GM15510 (cell line): Measurements from ENCODE around the gene NDUFV2.

ENCODE experiments used
- POLR2A ChIP-seq: IDR thresholded peaks from 3 replicates; pipeline ENCODE4 v1.6.1; 2011; ENCODE audit warnings: borderline replicate concordance; ENCODE audit not compliant: insufficient read length; ENCODE audit errors: extremely low read depth

NDUFV2 gene

GRCh38 chr18:9153256-9153655, 50.8 kb downstream of the NDUFV2 start:
- TF ChIP-seq POLR2A, result no peak

GRCh38 chr18:9156604-9157249, 54.2 kb downstream of the NDUFV2 start:
- TF ChIP-seq POLR2A, result no peak

- TF ChIP-seq POLR2A, result no peak
Measured at GRCh38 chr18:9157806-9158205, 55.3 kb downstream of the NDUFV2 start.

GRCh38 chr18:9160014-9160413, 57.5 kb downstream of the NDUFV2 start:
- no peak for TF ChIP-seq POLR2A

DNA sequence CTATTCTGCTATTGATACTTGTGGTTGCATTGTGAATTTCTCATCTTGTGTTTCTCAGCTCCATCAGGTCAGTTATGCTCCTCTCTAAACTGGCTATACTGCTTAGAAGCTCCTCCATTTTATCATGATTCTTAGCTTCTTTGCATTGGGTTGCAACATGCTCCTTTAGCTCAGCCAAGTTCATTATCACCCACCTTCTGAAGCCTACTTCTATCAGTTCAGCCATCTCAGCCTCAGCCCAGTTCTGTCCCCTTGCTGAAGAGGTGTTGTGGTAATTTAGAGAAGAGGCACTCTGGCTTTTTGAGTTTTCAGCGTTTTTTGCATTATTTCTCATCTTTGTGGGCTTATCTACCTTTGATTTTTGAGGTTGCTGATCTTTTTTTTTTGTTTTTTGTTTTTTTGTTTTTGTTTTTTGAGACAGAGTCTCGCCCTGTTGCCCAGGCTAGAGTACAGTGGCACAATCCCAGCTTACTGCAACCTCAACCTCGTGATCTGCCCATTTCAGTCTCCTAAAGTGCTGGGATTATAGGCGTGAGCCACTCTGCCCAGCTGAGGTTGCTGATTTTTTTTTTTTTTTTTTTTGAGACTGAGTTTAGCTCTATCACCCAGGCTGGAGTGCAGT, 70.1 kb downstream of the NDUFV2 start:
- no peak for TF ChIP-seq POLR2A

DNA sequence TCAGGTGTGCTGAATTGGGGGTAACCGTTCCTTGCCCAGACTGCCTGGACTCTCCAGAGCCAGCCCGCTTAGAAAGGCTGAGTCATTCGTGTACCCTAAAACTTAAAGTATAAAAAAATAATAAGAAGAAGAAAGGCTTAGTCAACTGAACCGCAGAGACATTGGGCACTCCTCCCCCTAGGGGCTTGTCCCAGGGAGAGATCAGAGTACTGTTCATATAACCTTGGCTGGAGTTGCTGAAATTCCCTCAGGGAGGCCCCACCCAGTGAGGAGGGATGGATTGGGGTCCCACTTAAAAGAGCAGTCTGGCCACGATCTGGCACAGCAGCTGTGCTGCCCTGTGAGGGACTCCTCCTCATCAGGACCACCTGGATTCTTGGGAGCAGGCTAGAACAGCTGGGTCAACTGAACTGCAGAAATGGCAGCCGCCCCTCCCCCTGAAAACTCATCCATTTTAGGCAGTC, 71.3 kb downstream of the NDUFV2 start:
- no peak for TF ChIP-seq POLR2A

GRCh38 chr18:9174302-9174701, 71.8 kb downstream of the NDUFV2 start:
- no peak for TF ChIP-seq POLR2A

- TF ChIP-seq POLR2A, result no peak
Measured at GRCh38 chr18:9175115-9175514, 72.6 kb downstream of the NDUFV2 start.

DNA sequence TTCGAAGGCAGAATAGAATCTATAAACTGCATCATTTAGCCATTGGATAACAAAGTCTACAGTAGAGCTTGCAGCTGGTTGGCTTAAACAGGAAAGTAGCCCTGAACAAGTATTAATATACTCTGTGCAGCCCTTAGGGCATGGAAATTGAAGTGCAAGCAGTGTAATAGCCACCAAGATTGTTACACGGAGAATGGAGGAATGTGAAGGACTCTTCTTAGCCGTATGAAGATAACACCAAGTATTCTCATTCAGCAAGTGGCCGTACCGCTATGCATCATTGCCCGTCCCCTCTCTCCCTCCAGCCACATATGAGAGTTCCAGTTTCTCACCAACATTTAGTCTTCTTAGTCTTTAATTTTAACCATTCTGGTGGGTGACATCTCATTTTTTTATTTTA, 74.5 kb downstream of the NDUFV2 start:
- TF ChIP-seq POLR2A, result no peak

DNA sequence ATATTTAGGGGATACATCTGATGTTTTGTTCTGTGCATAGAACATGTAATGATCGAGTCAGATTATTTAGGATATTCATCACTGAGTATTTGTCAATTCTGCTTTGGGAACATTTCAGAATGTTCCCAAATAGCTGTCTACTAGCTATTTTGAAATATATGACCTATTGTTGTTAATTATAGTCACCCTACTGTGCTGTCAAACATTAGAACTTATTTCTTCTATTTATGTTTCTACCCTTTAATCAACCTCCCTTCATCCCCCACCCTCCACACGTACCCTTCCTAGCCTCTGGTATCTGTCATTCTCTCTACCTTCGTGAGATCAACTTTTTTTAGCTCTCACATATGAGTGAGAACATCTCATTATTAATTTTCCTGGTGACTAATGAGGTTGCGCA, 75.0 kb downstream of the NDUFV2 start:
- TF ChIP-seq POLR2A, result no peak

DNA sequence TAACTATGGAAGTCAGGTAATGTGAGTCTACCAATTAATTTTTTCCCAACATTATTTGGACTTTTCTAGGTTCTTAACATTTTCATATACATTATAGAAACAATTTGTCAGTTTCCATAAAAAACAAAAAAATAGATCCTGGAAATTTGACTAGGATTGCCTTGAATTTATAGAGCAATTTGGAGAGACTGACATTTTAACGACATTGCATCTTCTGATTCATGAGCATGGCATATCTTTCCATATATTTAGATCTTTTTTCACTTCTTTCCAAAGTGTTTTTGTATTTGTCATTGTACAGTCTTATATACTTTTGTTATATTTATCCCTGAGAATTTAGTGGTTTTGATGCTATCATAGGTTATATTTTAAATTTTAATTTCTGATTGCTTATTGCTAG, 76.1 kb downstream of the NDUFV2 start:
- TF ChIP-seq POLR2A, result no peak

DNA sequence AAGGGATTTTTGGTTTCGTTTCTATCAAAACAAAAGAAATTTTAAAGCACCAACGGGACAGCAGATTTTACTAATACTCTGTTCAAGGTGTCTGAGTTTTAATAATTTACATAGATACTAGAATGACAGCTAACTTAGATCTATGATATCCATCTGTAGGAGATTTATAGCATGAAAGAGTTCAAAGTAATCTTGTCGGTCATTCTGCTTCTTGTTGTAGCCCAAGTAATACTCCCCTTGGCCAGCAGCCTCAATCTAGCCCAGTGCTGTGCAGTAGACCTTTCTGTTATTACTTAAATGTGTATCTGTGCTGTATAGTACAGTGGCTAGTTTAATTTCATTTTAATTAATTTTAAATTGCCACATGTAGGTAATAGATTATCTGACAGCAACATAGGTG, 78.8 kb downstream of the NDUFV2 start:
- no peak for TF ChIP-seq POLR2A

GRCh38 chr18:9182852-9183399, 80.4 kb downstream of the NDUFV2 start:
- TF ChIP-seq POLR2A, result no peak
